ENCODE data around the gene CDC37. TPM values are rescaled to one million over a fixed set of nuclear protein-coding genes. Genes with fewer than 3 reads are reported as not detected.

The CDC37 gene
- total RNA-seq (2014; rRNA removed; shearing (Covaris generic)) (163 and 183 TPM in 2 replicates), polyA plus RNA-seq (2016; fragmentation: Nextera tagmentation; extraction: Ambion mirVana) (270 and 280 TPM in 2 replicates)
- long read RNA-seq, transcript CDC37-209 (7 exons, 1,377 nt), result minor isoform, 54 of 334 reads
- long read RNA-seq, transcript CDC37-201 (8 exons, 1,608 nt), result major isoform, 247 of 334 reads
- long read RNA-seq, partial matches to known transcripts, result 13 of 334 reads
- long read RNA-seq, other reads (novel, unspliced or antisense), result 20 of 334 reads

- no peaks in the 10 kb centered on the region for H3K36me3 ChIP-seq (ENCODE audit: insufficient read depth)
- peak within 1 kb of the TSS; percentile 59; the same call in 1 of the 2 replicates for H3K27ac ChIP-seq (ENCODE audit: low read depth)
- peak; percentile 98 for DNase-seq (ENCODE audit: low spot score)
- peak within 1 kb of the TSS; percentile 99 for H3K4me3 ChIP-seq
- peaks cover 13% of the 10 kb centered on the region; the same call in 1 of the 2 replicates for H3F3A ChIP-seq (replicated peaks; ENCODE audit: low read depth)
- peaks cover 29% of the 10 kb centered on the region for H3K27me3 ChIP-seq (ENCODE audit: insufficient read depth)
- peaks cover 12% of the 10 kb centered on the region for H3K36me3 Mint-ChIP-seq (ENCODE audit: low read depth)
- H3K4me3 Mint-ChIP-seq, result peak within 1 kb of the TSS; percentile 97
- peak within 1 kb of the TSS; percentile 98 for H2AFZ ChIP-seq
- H3K9me2 ChIP-seq (ENCODE audit: insufficient read depth), result no peaks in the 10 kb centered on the region
- peak; percentile 69 for ATAC-seq
- H3K79me2 ChIP-seq (replicated peaks; ENCODE audit: insufficient read depth), result peaks cover 49% of the 10 kb centered on the region
- H4K20me1 ChIP-seq (replicated peaks; ENCODE audit: insufficient read depth), result peaks cover 31% of the 10 kb centered on the region
- peaks cover 31% of the 10 kb centered on the region for H3K27me3 Mint-ChIP-seq (ENCODE audit: insufficient read depth, low read depth, poor library complexity)
- H3K4me2 ChIP-seq, result peak within 1 kb of the TSS; percentile 95
- H3K9me3 Mint-ChIP-seq, result no peaks in the 10 kb centered on the region
- peak within 1 kb of the TSS; percentile 97 for H3K27ac Mint-ChIP-seq
- TF ChIP-seq STAT1 (IDR thresholded peaks at IDR 0.05; ENCODE audit: unreplicated experiment) (no peak), CREB1 (CRISPR knock-in tag; IDR thresholded peaks at IDR 0.05; ENCODE audit: low read depth) (peak; percentile 99), REST (IDR thresholded peaks at IDR 0.05; ENCODE audit: unreplicated experiment) (no peak), POLR2AphosphoS5 (IDR thresholded peaks at IDR 0.05; ENCODE audit: low read depth) (peak; percentile 97)
- H3K4me1 Mint-ChIP-seq, result peaks cover 20% of the 10 kb centered on the region
- peaks cover 10% of the 10 kb centered on the region; the same call in 1 of the 2 replicates for H3K4me1 ChIP-seq (ENCODE audit: insufficient read depth)
Measured at GRCh38 chr19:10403137-10404021, at the start of gene CDC37. TSS of gene CDC37 (minus strand) at chr19:10403542. CDS start at chr19:10403479, 63 bp downstream.

GRCh38 chr19:10450853-10451609 lies 47.7 kb upstream of the CDC37 start:
- H3K9me2 ChIP-seq (ENCODE audit: insufficient read depth), result no peaks in the 10 kb centered on the region
- H3K9me3 Mint-ChIP-seq, result no peaks in the 10 kb centered on the region
- H3K27ac Mint-ChIP-seq, result no peak overlapping the region
- no peaks in the 10 kb centered on the region for H3K79me2 ChIP-seq (replicated peaks; ENCODE audit: insufficient read depth)
- H3K4me1 ChIP-seq (ENCODE audit: insufficient read depth), result peaks cover 13% of the 10 kb centered on the region
- H3K27me3 Mint-ChIP-seq (ENCODE audit: insufficient read depth, low read depth, poor library complexity), result peaks cover 22% of the 10 kb centered on the region
- H3F3A ChIP-seq (replicated peaks; ENCODE audit: low read depth), result no peaks in the 10 kb centered on the region
- no peak overlapping the region for H3K27ac ChIP-seq (ENCODE audit: low read depth)
- H2AFZ ChIP-seq, result no peak overlapping the region
- H3K36me3 Mint-ChIP-seq (ENCODE audit: low read depth), result no peaks in the 10 kb centered on the region
- H3K4me1 Mint-ChIP-seq, result peaks cover 20% of the 10 kb centered on the region
- H3K4me3 Mint-ChIP-seq, result no peak overlapping the region; the same call in 2 of the 3 replicates
- TF ChIP-seq EZH2 (IDR thresholded peaks at IDR 0.05; ENCODE audit: low read depth, unreplicated experiment), result no peak
- TF ChIP-seq EZH2phosphoT487 (IDR thresholded peaks at IDR 0.05; ENCODE audit: unreplicated experiment), result no peak
- TF ChIP-seq CREB1 (CRISPR knock-in tag; IDR thresholded peaks at IDR 0.05; ENCODE audit: low read depth), result no peak
- no peak for TF ChIP-seq ZNF114 (CRISPR knock-in tag; IDR thresholded peaks at IDR 0.05)
- no peak for TF ChIP-seq NANOG (IDR thresholded peaks at IDR 0.05; ENCODE audit: borderline replicate concordance)
- 0 out of 2 replicates have a peak, but pooled peaks have one; percentile 20 for TF ChIP-seq POLR2AphosphoS5 (IDR thresholded peaks at IDR 0.05; ENCODE audit: low read depth)
- H3K27me3 ChIP-seq (ENCODE audit: insufficient read depth), result no peaks in the 10 kb centered on the region
- no peaks in the 10 kb centered on the region for H4K20me1 ChIP-seq (replicated peaks; ENCODE audit: insufficient read depth)
- ATAC-seq, result peak; percentile 88
- H3K4me3 ChIP-seq, result no peak overlapping the region
- H3K36me3 ChIP-seq (ENCODE audit: insufficient read depth), result no peaks in the 10 kb centered on the region
- H3K4me2 ChIP-seq, result no peak overlapping the region
- peak; percentile 95 for DNase-seq (ENCODE audit: low spot score)
